C4-2B (cell line): ENCODE results near the gene ATP1A1.

ENCODE experiments used
- H3K27ac ChIP-seq: fragments of 450-650 bp; 2 replicates; pipeline ENCODE4 v1.5.1; 2017
- ZFX ChIP-seq: fragments of 450-650 bp; IDR thresholded peaks from 2 replicates; pipeline ENCODE4 v1.6.1; 2017
- TF ChIP-seq, protein P1 (sequence below): fragments of 450-650 bp; conservative IDR thresholded peaks from 2 replicates; pipeline ENCODE4 v1.5.1; 2017; ENCODE audit warnings: mild to moderate bottlenecking

The ATP1A1 gene

DNA sequence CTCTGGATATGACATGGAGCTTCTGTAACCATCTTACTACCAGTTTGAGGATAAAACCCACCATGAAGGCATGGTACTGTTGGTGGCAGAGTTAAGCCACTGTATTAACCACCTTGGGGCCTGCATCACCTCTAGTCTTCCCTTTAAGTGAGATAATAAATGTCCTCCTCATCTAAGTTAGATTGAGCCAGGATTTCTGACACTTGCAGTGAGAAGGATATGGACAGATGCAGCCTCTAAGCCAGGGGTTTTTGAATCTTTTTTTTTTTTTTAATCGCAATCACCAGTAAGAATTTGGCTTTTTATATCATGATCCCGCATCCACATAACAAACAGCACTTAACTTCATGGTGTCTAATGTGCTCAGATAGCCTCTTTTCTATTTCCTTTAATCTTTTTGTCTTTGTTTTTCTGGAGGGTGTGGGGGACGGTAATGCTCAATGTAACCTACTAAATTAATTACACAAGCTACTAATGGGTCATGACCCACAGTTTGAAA lies 42.2 kb downstream of the ATP1A1 start:
- TF ChIP-seq, protein P1, sequence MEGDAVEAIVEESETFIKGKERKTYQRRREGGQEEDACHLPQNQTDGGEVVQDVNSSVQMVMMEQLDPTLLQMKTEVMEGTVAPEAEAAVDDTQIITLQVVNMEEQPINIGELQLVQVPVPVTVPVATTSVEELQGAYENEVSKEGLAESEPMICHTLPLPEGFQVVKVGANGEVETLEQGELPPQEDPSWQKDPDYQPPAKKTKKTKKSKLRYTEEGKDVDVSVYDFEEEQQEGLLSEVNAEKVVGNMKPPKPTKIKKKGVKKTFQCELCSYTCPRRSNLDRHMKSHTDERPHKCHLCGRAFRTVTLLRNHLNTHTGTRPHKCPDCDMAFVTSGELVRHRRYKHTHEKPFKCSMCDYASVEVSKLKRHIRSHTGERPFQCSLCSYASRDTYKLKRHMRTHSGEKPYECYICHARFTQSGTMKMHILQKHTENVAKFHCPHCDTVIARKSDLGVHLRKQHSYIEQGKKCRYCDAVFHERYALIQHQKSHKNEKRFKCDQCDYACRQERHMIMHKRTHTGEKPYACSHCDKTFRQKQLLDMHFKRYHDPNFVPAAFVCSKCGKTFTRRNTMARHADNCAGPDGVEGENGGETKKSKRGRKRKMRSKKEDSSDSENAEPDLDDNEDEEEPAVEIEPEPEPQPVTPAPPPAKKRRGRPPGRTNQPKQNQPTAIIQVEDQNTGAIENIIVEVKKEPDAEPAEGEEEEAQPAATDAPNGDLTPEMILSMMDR: no peak
- no peak for TF ChIP-seq ZFX
- no peak overlapping the region for H3K27ac ChIP-seq

DNA sequence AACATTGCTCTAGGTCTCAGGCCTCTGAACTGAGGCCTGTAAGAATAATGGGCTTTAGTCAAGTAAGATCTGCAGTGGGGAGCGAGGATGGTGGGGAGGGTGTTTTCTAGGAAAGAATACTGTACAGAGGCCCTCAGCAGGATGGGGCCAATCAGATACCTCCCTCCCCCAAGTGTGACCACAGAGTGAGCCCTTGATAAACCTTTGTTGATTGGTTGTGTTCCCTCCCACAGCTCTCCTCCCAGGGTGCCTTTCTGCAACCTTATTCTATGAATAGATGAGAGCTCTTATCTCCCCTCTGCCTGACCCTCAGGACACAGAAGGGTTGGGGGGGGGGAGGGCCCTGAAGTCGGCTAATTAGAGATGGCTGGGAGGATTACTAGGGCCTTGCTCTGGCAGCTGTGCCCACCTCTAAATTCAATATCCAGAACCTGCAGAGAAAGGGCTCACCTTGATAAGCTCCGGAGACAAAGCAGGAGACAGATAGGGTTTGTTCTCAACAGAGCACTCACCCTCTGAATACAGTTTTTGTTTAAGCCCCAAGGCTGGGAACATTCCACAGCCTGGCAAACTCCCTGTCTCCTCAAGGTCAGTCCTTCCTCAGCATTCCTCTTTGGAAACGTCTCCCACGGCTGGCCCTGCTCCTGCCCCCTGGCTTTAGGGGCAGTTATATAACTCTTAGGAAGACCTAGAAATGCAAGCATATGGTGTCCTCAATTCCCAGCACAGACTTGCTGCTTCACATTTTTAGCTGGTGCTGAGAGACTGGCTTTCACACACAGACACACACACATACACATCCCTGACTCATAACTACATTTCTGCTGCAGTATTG lies 42.9 kb downstream of the ATP1A1 start:
- no peak overlapping the region for H3K27ac ChIP-seq
- TF ChIP-seq, protein P1: no peak
- TF ChIP-seq ZFX: no peak

DNA sequence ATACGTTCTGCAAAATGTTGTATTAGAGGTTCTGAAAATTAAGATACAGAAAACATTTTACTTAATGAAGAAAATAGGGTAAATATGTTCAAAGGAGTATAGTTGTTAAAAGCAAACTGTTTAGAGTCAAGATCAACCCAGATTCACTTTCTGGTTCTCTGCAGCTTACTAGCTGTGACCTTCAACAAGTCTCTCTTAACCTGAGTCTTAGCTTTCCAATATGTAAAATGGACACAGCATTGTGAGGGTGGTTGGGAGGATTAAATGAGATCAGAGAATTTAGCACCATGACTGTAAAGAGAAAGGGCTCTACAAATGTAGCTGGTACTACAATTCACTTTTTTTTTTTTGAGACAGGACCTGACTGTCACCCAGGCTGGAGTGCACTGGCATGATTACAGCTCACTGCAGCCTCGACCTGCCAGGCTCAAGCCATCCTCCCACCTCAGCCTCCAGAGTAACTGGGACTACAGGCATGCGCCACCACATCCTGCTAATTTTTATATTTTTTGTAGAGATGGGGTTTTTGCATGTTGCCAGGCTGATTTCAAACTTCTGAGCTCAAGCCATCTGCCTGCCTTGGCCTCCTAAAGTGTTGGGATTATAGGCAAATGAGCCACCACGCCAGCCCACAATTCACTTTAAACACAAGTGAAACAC lies 43.9 kb downstream of the ATP1A1 start:
- H3K27ac ChIP-seq: no peak overlapping the region
- TF ChIP-seq, protein P1: no peak
- no peak for TF ChIP-seq ZFX

DNA sequence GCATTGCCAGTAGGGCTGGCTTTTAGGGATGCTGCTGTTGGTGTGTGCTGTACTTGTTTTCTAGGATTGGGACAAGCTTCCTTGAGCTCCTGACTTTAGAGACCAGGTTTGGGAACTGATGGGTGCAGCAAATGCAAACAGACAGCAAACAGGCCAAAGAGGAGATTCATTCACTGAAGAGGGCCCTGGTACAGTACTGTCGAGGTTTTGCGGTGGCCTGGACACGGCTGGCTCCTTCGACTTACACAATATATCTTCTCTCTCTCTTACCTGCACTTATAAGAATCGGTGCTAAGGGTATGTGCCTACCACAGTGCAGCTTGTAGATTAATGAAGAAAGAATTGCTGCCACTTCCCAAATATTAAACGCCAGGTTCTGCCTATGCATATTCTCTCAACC lies 44.6 kb downstream of the ATP1A1 start:
- H3K27ac ChIP-seq: peak overlapping the region; percentile 79
- TF ChIP-seq ZFX: no peak
- TF ChIP-seq, protein P1: no peak

DNA sequence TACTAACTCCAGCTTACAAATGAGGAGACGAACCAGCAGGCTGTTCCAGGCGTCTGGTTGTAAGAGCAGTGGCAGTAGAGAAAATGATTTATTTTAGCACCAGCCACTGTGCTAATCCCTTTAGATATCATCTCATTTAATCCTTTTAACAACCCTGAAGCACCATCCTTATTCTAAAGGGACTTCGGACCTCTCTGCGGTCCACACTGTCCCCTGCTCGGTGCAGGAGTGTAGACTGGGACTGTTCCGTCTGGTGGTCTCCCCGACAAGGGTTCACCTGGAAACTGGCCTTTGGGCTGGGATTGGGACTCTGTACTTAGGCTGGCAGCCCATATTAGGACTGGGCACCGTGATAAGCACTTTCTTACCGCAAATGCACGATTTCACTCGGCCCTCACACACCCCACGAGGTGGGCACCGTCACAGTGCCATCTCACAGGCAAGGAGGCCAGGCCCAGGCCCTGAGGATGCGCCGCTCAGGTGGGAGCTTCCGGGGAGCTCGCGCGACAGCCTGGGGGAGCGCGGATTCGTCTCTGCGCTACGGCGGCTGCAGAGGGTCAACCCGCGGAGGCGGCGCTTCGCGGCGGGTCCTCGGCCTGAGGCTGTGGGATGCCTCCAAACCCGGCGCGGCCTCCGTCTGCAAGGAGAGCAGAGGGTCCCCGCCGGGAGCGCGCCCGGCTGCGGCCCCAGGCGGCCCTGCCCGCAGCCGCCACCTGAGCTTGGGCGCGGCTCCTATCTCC lies 45.2 kb downstream of the ATP1A1 start:
- H3K27ac ChIP-seq: peak overlapping the region; percentile 79
- TF ChIP-seq ZFX: peak; percentile 96
- TF ChIP-seq, protein P1: no peak

DNA sequence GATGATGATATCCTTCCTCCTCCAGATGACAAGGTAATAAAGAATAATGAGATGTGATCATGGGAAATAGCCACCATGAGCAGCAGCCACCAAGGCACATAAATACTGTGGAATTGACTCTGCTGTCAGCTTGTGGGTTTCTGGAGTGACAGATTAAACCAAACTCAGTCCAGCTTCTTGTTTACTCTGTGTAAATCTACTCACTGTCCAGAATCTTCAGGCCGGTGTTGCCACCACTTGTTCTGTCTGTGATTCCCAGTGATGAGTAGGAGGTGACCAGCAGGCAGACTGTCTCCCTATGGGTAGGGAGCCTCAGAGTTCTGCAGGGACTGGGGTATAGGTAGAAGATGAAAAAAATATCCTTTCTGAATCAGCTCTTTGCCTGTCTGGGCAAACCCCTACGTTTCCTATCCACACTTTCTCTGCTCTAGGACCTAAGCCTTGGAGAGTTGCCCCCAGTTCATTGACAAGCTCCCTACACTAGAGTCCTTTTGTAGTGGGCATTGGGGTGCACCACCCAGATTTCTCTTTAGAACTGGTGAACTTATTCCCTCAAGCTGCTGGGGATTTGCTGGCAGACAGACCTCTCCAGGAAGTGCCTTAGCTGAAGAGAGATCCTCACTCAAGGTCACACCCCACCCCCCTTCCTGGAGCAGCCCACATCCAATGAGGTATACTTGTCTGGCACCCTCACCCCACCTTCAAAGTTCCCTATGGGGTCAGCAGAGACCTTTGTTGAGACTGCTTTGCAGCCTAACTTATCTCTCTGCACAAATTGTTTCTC lies 47.6 kb downstream of the ATP1A1 start:
- no peak for TF ChIP-seq ZFX
- TF ChIP-seq, protein P1: no peak
- no peak overlapping the region for H3K27ac ChIP-seq
